Psoas muscle (tissue), 8 donors: Measurements from ENCODE around the gene OSER1. TPM values are rescaled to one million over a fixed set of nuclear protein-coding genes. Genes with fewer than 3 reads are reported as not detected.
"Not testable (repeated sequence)": the region's sequence is repeated elsewhere in the genome, so short reads cannot be mapped to it uniquely, and the experiment has no call there.

Source experiments
- ATAC-seq, 4 donors: fragments of 200-7000 bp; cut with Tn5 transposase; one replicate each; pipeline ENCODE4 v1.9.1; 2020; ENCODE audit warnings: moderate library complexity in 3 of 4, mild to moderate bottlenecking in 2 of 4
- DNase-seq, 2 donors: peaks; one replicate each; pipeline ENCODE4 v3.0.0-alpha.2; 2020
- H3K27ac ChIP-seq: fragments of 200-600 bp; one replicate; pipeline ENCODE4 v1.8.0; 2022
- H3K27me3 ChIP-seq, 3 donors: fragments of 200-600 bp in 1 of 3; one replicate each; pipeline versions ENCODE4 v1.6.1 to v1.8.0; 2013 to 2022; ENCODE audit warnings: low read length in 2 of 3, mild to moderate bottlenecking in 2 of 3, moderate library complexity in 1 of 3; ENCODE audit not compliant: insufficient read depth in 3 of 3
- H3K36me3 ChIP-seq, 2 donors: fragments of 200-600 bp in 1 of 2; one replicate each; pipeline versions ENCODE4 v1.6.1 to v1.8.0; 2013 to 2022; ENCODE audit warnings: low read depth in 1 of 2, mild to moderate bottlenecking in 1 of 2, moderate library complexity in 1 of 2; ENCODE audit not compliant: insufficient read depth in 1 of 2
- H3K4me1 ChIP-seq: fragments of 200-600 bp; one replicate; pipeline ENCODE4 v1.8.0; 2022
- H3K4me3 ChIP-seq: fragments of 200-600 bp; one replicate; pipeline ENCODE4 v1.8.0; 2022; ENCODE audit warnings: mild to moderate bottlenecking
- H3K9me3 ChIP-seq: fragments of 200-600 bp; one replicate; pipeline ENCODE4 v1.8.0; 2022
- CTCF ChIP-seq: fragments of 200-600 bp; IDR thresholded peaks from one replicate; pipeline ENCODE4 v1.8.0; 2022; ENCODE audit warnings: antibody characterized with exemption
- WGBS, 3 donors: extraction: QIAGEN DNeasy Blood & Tissue Kit; methylation state at CpG; one replicate each; pipeline versions ENCODE4 v1.1.6 to v1.1.7; 2013; 5-methylcytosine and 5-hydroxymethylcytosine counted together
- intact Hi-C, 2 donors: fragments of 100-400 bp; cut with DNase I; formaldehyde crosslinking; loops; one replicate each; pipeline versions ENCODE4 v1.11.0 to v1.14.2; 2022
- polyA plus RNA-seq, 3 donors: library from polyadenylated mRNA; stranded (reverse); fragments of 200-250 nt; gene quantifications; one replicate each; pipeline ENCODE4 v1.2.3, GENCODE V29; 2013
- total RNA-seq, 4 donors: library from RNA; stranded (reverse); fragmentation: NEBNext Ultra II Directional in 2 of 4; extraction: Animal tissue kit (Norgen Biotek cat#: 25700) in 2 of 4; gene quantifications; one replicate each; pipeline versions ENCODE4 v1.2.1 to v1.2.4, GENCODE V29; 2021 to 2023
- donor health status: healthy with polysubstance abuse.
- donor health status: DM: no; HTN: no; CAD: no; lungs with moderate emphysema.
- donor health status: Bipolar disorder and iron deficiency.
- donor health status: healthy.
- donor health status: DM: yes; HTN: yes; CAD: no.
- donor health status: DM: no; HTN: no; CAD: no.
- donor health status: DM: no; HTN: no; CAD: no.
- donor health status: DM: yes; HTN: yes; CAD: no.

The OSER1 gene
- total and polyA plus RNA-seq, 7 donors, result 46.0 to 97.6 (median 62.5) TPM

GRCh38 chr20:44235702-44236101, 25.1 kb upstream of the OSER1 start:
- no peak overlapping the region for H3K4me3 ChIP-seq
- WGBS, 3 donors, result 90 to 99% (median 94%) methylated on average over 2 of the region's 2 CpGs
- DNase-seq (no peak), ATAC-seq (no peak)
- H3K4me1 ChIP-seq, result no peaks in the 10 kb centered on the region
- H3K9me3 ChIP-seq, result no peaks in the 10 kb centered on the region
- no peak overlapping the region for H3K27ac ChIP-seq
- intact Hi-C loops, result no loop called here
- TF ChIP-seq CTCF, result no peak
- no peaks in the 10 kb centered on the region for H3K27me3 ChIP-seq
- no peaks in the 10 kb centered on the region for H3K36me3 ChIP-seq

- ATAC-seq (no peak), DNase-seq (no peak)
- no peaks in the 10 kb centered on the region for H3K4me1 ChIP-seq
- no peak overlapping the region for H3K4me3 ChIP-seq
- H3K9me3 ChIP-seq, result no peaks in the 10 kb centered on the region
- intact Hi-C loops, result no loop called here
- H3K27me3 ChIP-seq, result no peaks in the 10 kb centered on the region
- H3K27ac ChIP-seq, result no peak overlapping the region
- no peak for TF ChIP-seq CTCF
- no peaks in the 10 kb centered on the region for H3K36me3 ChIP-seq
- 84 to 87% (median 85%) methylated on average over 14 of the region's 14 CpGs for WGBS, 3 donors
Measured at GRCh38 chr20:44234566-44235317, 24.2 kb upstream of the OSER1 start.

GRCh38 chr20:44233436-44234016, 23.0 kb upstream of the OSER1 start:
- no peak for ATAC-seq
- Histone ChIP-seq H3K27ac (no peak overlapping the region), H3K4me3 (no peak overlapping the region), H3K27me3 (no peaks in the 10 kb centered on the region), H3K9me3 (no peaks in the 10 kb centered on the region), H3K36me3 (no peaks in the 10 kb centered on the region), H3K4me1 (no peaks in the 10 kb centered on the region)
- intact Hi-C loops, result no loop called here
- no peak for TF ChIP-seq CTCF
- WGBS, 3 donors, result 85 to 92% (median 86%) methylated on average over 6 of the region's 6 CpGs
- DNase-seq, result no peak

DNA sequence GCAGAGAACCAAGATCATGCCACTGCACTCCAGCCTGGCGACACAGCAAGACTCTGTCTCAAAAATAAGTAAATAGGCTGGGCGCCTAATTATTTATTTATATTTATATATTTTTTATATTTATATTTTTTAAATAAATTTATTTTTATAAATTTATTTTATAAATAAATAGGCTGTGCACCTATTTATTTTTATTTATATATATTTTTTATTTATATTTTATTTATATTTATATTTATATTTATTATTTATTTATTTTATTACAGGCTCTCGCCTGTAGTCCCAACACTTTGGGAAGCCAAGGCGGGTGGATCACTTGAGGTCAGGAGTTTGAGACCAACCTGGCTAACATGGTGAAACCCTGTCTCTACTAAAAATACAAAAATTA, 21.9 kb upstream of the OSER1 start:
- WGBS, 3 donors, result 87 to 97% (median 96%) methylated on average over 4 of the region's 4 CpGs
- H3K36me3 ChIP-seq, H3K9me3 ChIP-seq, H3K4me1 ChIP-seq, H3K27ac ChIP-seq, intact Hi-C loops, H3K4me3 ChIP-seq, ATAC-seq, H3K27me3 ChIP-seq, DNase-seq: not testable (repeated sequence)

DNA sequence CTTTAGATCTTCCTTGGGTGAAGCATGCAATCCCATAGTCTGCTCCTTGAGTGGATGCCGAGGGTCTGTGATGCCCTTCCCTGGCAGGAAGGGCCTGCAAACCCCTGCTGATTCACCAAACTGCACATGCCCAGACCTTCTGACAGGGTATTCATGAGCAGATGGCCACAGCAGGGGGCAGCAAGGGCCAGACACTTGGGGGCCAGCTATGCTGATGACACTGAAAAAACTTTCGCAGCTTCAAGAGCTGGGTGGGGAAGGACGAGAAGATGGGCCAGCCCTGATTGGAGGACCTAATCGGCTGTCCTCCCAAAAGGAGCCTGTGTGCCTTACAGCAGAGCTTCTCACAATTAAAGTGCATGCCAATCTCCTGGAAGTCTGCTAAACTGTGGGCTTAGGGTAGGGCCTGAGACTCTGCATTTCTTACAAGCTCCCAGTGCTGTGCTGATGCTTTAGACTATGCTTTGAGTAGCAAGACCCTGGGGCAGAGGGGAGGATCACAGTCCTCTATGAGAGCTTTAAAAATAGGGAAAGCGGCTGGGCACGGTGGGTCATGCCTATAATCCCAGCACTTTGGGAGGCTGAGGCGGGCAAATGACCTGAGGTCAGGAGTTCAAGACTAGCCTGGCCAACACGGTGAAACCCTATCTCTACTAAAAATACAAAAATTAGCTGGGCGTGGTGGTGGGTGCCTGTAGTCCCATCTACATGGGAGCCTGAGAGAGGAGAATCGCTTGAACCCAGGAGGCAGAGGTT, 21.3 kb upstream of the OSER1 start:
- intact Hi-C loops, result no loop called here

More for the DNA sequence above, 21.3 kb upstream of the OSER1 start:
- no peak overlapping the region for H3K4me3 ChIP-seq
- H3K4me1 ChIP-seq, result no peaks in the 10 kb centered on the region
- DNase-seq (no peak), ATAC-seq (no peak)
- H3K36me3 ChIP-seq, result no peaks in the 10 kb centered on the region
- H3K27me3 ChIP-seq, result no peaks in the 10 kb centered on the region
- 59 to 68% (median 67%) methylated on average over 10 of the region's 10 CpGs for WGBS, 3 donors
- H3K9me3 ChIP-seq, result no peaks in the 10 kb centered on the region
- H3K27ac ChIP-seq, result no peak overlapping the region
- TF ChIP-seq CTCF, result no peak
